ENCODE measurements around the gene LHX6. TPM values are rescaled to one million over a fixed set of nuclear protein-coding genes. Genes with fewer than 3 reads are reported as not detected.
A peak's percentile ranks its signal among the peaks of the same experiment; 100 is the strongest.

Gene LHX6
- total RNA-seq, 4 donors from 2014 or later: 0.53 to 12.4 (median 3.1) TPM

GRCh38 chr9:122162415-122162814 lies 66.3 kb downstream of the LHX6 start:
- no peak overlapping the region for H3K4me3 ChIP-seq
- peaks cover 0 to 14% (median 3%) of the 10 kb centered on the region in 4 donors for H3K4me1 ChIP-seq
- H3K27ac ChIP-seq: no peak overlapping the region
- no peak for TF ChIP-seq POLR2A (IDR thresholded peaks at IDR 0.05)
- no peak for TF ChIP-seq CTCF (IDR thresholded peaks at IDR 0.05)
- DNase-seq: no peak
- no peaks in the 10 kb centered on the region for H3K9me3 ChIP-seq
- H3K27me3 ChIP-seq: no peaks in the 10 kb centered on the region
- no peaks in the 10 kb centered on the region for H3K36me3 ChIP-seq

GRCh38 chr9:122159925-122160246 lies 68.9 kb downstream of the LHX6 start:
- no peaks in the 10 kb centered on the region for H3K9me3 ChIP-seq
- no peak for TF ChIP-seq CTCF (IDR thresholded peaks at IDR 0.05)
- TF ChIP-seq POLR2A (IDR thresholded peaks at IDR 0.05): no peak
- peak overlapping the region; percentile 76 to 92 (median 84) for H3K4me3 ChIP-seq
- DNase-seq: no peak
- H3K36me3 ChIP-seq: no peaks in the 10 kb centered on the region
- no peaks in the 10 kb centered on the region for H3K27me3 ChIP-seq
- H3K27ac ChIP-seq: peak overlapping the region in 1 of 4 donors; percentile 83
- peaks cover 0 to 25% (median 3%) of the 10 kb centered on the region in 4 donors for H3K4me1 ChIP-seq

- Histone ChIP-seq H3K36me3 (no peaks in the 10 kb centered on the region), H3K27me3 (no peaks in the 10 kb centered on the region), H3K27ac (peak within 1 kb of the TSS; percentile 83 to 85 (median 84)), H3K4me1 (peaks cover 0 to 25% (median 3%) of the 10 kb centered on the region in 4 donors), H3K4me3 (peak within 1 kb of the TSS; percentile 76 to 92 (median 84)), H3K9me3 (no peaks in the 10 kb centered on the region)
- TF ChIP-seq POLR2A (IDR thresholded peaks at IDR 0.05): peak; percentile 69 to 82
- peak in 3 of 6 experiments; percentile 34 to 51 (median 40) for TF ChIP-seq CTCF (IDR thresholded peaks at IDR 0.05)
- peak; percentile 91 to 98 (median 97) for DNase-seq
Measured at GRCh38 chr9:122159026-122159924, 69.5 kb downstream of the LHX6 start, which contains the start of the genes MORN5 and NDUFA8. TSS of gene MORN5 (plus strand) at chr9:122159908. CDS start at chr9:122159973, 65 bp downstream. TSS of gene NDUFA8 (minus strand) at chr9:122159779. CDS start at chr9:122159677, 102 bp downstream.

GRCh38 chr9:122158202-122158601 lies 70.6 kb downstream of the LHX6 start:
- Histone ChIP-seq H3K27me3 (no peaks in the 10 kb centered on the region), H3K4me3 (peak overlapping the region in 1 of 4 donors; percentile 20), H3K27ac (no peak overlapping the region), H3K4me1 (peaks cover 0 to 25% (median 3%) of the 10 kb centered on the region in 4 donors), H3K9me3 (no peaks in the 10 kb centered on the region), H3K36me3 (no peaks in the 10 kb centered on the region)
- no peak for TF ChIP-seq POLR2A (IDR thresholded peaks at IDR 0.05)
- TF ChIP-seq CTCF (IDR thresholded peaks at IDR 0.05): peak in 4 of 6 experiments; percentile 25 to 51 (median 42)
- DNase-seq: peak in 1 of 3 donors; percentile 54

GRCh38 chr9:122155796-122156195 lies 73.0 kb downstream of the LHX6 start:
- Histone ChIP-seq H3K27me3 (no peaks in the 10 kb centered on the region), H3K4me1 (peaks cover 0 to 25% (median 3%) of the 10 kb centered on the region in 4 donors), H3K4me3 (no peak overlapping the region), H3K36me3 (peaks cover 0 to 4% (median 0%) of the 10 kb centered on the region in 3 donors), H3K27ac (no peak overlapping the region), H3K9me3 (no peaks in the 10 kb centered on the region)
- TF ChIP-seq POLR2A (IDR thresholded peaks at IDR 0.05): no peak
- TF ChIP-seq CTCF (IDR thresholded peaks at IDR 0.05): no peak
- DNase-seq: no peak

Other genes starting within 250 kb of the LHX6 start
- 1 to 10 TPM; 3.0 to 9.9 (median 7.4) TPM for gene TTLL11, start 135.6 kb downstream of the LHX6 start, total RNA-seq
- 10 to 100 TPM; 17.3 to 41.3 (median 32.2) TPM for gene NDUFA8, start 69.2 kb downstream of the LHX6 start, total RNA-seq
- gene MORN5, start 69.0 kb downstream of the LHX6 start, total RNA-seq: not detected
- 10 to 100 TPM in 1 of 4 donors, 1 to 10 TPM in 3; 4.5 to 37.1 (median 7.5) TPM for gene RBM18, start 35.9 kb upstream of the LHX6 start, total RNA-seq
- 10 to 100 TPM; 54.8 to 69.6 (median 67.8) TPM for gene MRRF, start 35.9 kb upstream of the LHX6 start, total RNA-seq
- gene PTGS1, start 142.1 kb upstream of the LHX6 start, total RNA-seq: 10 to 100 TPM in 3 of 4 donors, 1 to 10 TPM in 1; 6.4 to 17.3 (median 13.8) TPM
- gene OR1J1, start 249.0 kb upstream of the LHX6 start, total RNA-seq: not detected